Immature natural killer cell (primary cell): ENCODE data around the gene CD96. TPM values are rescaled to one million over a fixed set of nuclear protein-coding genes. Genes with fewer than 3 reads are reported as not detected.
A peak's percentile ranks its signal among the peaks of the same experiment; 100 is the strongest.

Experiments
- DNase-seq, 3 donors: peaks; one replicate each; pipeline ENCODE4 v3.0.0; 2022; ENCODE audit warnings: mixed read lengths in 1 of 3
- H3K27ac Mint-ChIP-seq, 6 donors: one replicate each; pipeline ENCODE4 v1.8.0; 2020; ENCODE audit warnings: mixed read lengths in 6 of 6, mild to moderate bottlenecking in 5 of 6, inconsistent platforms in 4 of 6, moderate library complexity in 3 of 6
- H3K27me3 Mint-ChIP-seq, 3 donors: one replicate each; pipeline ENCODE4 v1.8.0; 2020 to 2021; ENCODE audit warnings: low read depth in 3 of 3, mild to moderate bottlenecking in 3 of 3, mixed read lengths in 3 of 3, moderate library complexity in 3 of 3, inconsistent platforms in 1 of 3
- H3K36me3 Mint-ChIP-seq, 3 donors: one replicate each; pipeline ENCODE4 v1.8.0; 2020; ENCODE audit warnings: mixed read lengths in 3 of 3, inconsistent platforms in 2 of 3, mild to moderate bottlenecking in 2 of 3
- H3K4me1 Mint-ChIP-seq, 2 donors: one replicate each; pipeline ENCODE4 v1.8.0; 2020; ENCODE audit warnings: inconsistent platforms in 2 of 2, mild to moderate bottlenecking in 2 of 2, mixed read lengths in 2 of 2, moderate library complexity in 1 of 2
- H3K4me3 Mint-ChIP-seq, 5 donors: one replicate each; pipeline ENCODE4 v1.8.0; 2020; ENCODE audit warnings: mild to moderate bottlenecking in 5 of 5, mixed read lengths in 5 of 5, inconsistent platforms in 3 of 5, moderate library complexity in 3 of 5
- H3K9me3 Mint-ChIP-seq, 6 donors: one replicate each; pipeline ENCODE4 v1.8.0; 2020; ENCODE audit warnings: mild to moderate bottlenecking in 6 of 6, mixed read lengths in 6 of 6, inconsistent platforms in 4 of 6, moderate library complexity in 3 of 6
- polyA plus RNA-seq, 3 donors: library from polyadenylated mRNA; unstranded; fragments of 300-500 nt; fragmentation: Illumina TruSeq; gene quantifications; one replicate each; pipeline ENCODE4 v1.2.3, GENCODE V29; 2021

CD96 gene
- polyA plus RNA-seq, 3 donors from 2014 or later = 206 to 251 (median 217) TPM

- H3K4me3 Mint-ChIP-seq = no peak overlapping the region
- H3K4me1 Mint-ChIP-seq = peaks cover 31 to 59% of the 10 kb centered on the region in 2 donors
- no peaks in the 10 kb centered on the region for H3K9me3 Mint-ChIP-seq
- no peak for DNase-seq
- peaks cover 8 to 35% (median 11%) of the 10 kb centered on the region in 3 donors for H3K36me3 Mint-ChIP-seq
- no peaks in the 10 kb centered on the region for H3K27me3 Mint-ChIP-seq
- peak overlapping the region in 5 of 6 donors; percentile 8 to 79 (median 69) for H3K27ac Mint-ChIP-seq
These were observed 30.0 kb downstream of the CD96 start for GRCh38 chr3:111571907-111572460.

GRCh38 chr3:111577113-111577512, 35.1 kb downstream of the CD96 start:
- Mint-ChIP-seq H3K4me1 (peaks cover 52 to 72% of the 10 kb centered on the region in 2 donors), H3K27me3 (no peaks in the 10 kb centered on the region), H3K36me3 (peaks cover 13 to 22% (median 14%) of the 10 kb centered on the region in 3 donors), H3K4me3 (no peak overlapping the region), H3K27ac (peak overlapping the region; percentile 24 to 72 (median 32)), H3K9me3 (no peaks in the 10 kb centered on the region)
- DNase-seq = no peak

GRCh38 chr3:111577798-111578685, 36.0 kb downstream of the CD96 start:
- peak; percentile 14 to 28 (median 17) for DNase-seq

GRCh38 chr3:111578867-111579266, 36.9 kb downstream of the CD96 start:
- Mint-ChIP-seq H3K9me3 (no peaks in the 10 kb centered on the region), H3K4me3 (no peak overlapping the region), H3K36me3 (peaks cover 23 to 36% (median 26%) of the 10 kb centered on the region in 3 donors), H3K27me3 (no peaks in the 10 kb centered on the region), H3K27ac (peak overlapping the region; percentile 38 to 72 (median 54)), H3K4me1 (peaks cover 60 to 77% of the 10 kb centered on the region in 2 donors)
- DNase-seq = no peak

More at GRCh38 chr3:111577798-111578685, 36.0 kb downstream of the CD96 start:
- H3K4me1 Mint-ChIP-seq = peaks cover 56 to 74% of the 10 kb centered on the region in 2 donors
- peaks cover 19 to 30% (median 22%) of the 10 kb centered on the region in 3 donors for H3K36me3 Mint-ChIP-seq
- no peaks in the 10 kb centered on the region for H3K9me3 Mint-ChIP-seq
- no peaks in the 10 kb centered on the region for H3K27me3 Mint-ChIP-seq
- H3K4me3 Mint-ChIP-seq = no peak overlapping the region
- peak overlapping the region; percentile 21 to 72 (median 52) for H3K27ac Mint-ChIP-seq

GRCh38 chr3:111579495-111579894, 37.5 kb downstream of the CD96 start:
- DNase-seq = no peak
- Mint-ChIP-seq H3K9me3 (no peaks in the 10 kb centered on the region), H3K27ac (peak overlapping the region in 3 of 6 donors; percentile 24 to 63 (median 52)), H3K4me1 (peaks cover 62 to 81% of the 10 kb centered on the region in 2 donors), H3K27me3 (no peaks in the 10 kb centered on the region), H3K36me3 (peaks cover 29 to 42% (median 32%) of the 10 kb centered on the region in 3 donors), H3K4me3 (no peak overlapping the region)

- H3K9me3 Mint-ChIP-seq = no peaks in the 10 kb centered on the region
- H3K36me3 Mint-ChIP-seq = peaks cover 41 to 58% (median 47%) of the 10 kb centered on the region in 3 donors
- no peak for DNase-seq
- peaks cover 62 to 89% of the 10 kb centered on the region in 2 donors for H3K4me1 Mint-ChIP-seq
- peak overlapping the region; percentile 56 to 75 (median 66) for H3K27ac Mint-ChIP-seq
- H3K27me3 Mint-ChIP-seq = no peaks in the 10 kb centered on the region
- H3K4me3 Mint-ChIP-seq = peak overlapping the region; percentile 4 to 34 (median 28)
These were observed 39.6 kb downstream of the CD96 start for GRCh38 chr3:111581403-111582119.

GRCh38 chr3:111582120-111582474, 40.1 kb downstream of the CD96 start:
- Mint-ChIP-seq H3K27me3 (no peaks in the 10 kb centered on the region), H3K9me3 (no peaks in the 10 kb centered on the region), H3K27ac (peak overlapping the region in 3 of 6 donors; percentile 27 to 63 (median 63)), H3K4me3 (no peak overlapping the region), H3K36me3 (peaks cover 45 to 62% (median 52%) of the 10 kb centered on the region in 3 donors), H3K4me1 (peaks cover 59 to 88% of the 10 kb centered on the region in 2 donors)
- no peak for DNase-seq

GRCh38 chr3:111584744-111585143, 42.7 kb downstream of the CD96 start:
- no peak for DNase-seq
- Mint-ChIP-seq H3K27me3 (no peaks in the 10 kb centered on the region), H3K27ac (peak overlapping the region in 4 of 6 donors; percentile 47 to 85 (median 64)), H3K4me1 (peaks cover 39 to 62% of the 10 kb centered on the region in 2 donors), H3K4me3 (no peak overlapping the region), H3K9me3 (no peaks in the 10 kb centered on the region), H3K36me3 (peaks cover 61 to 77% (median 64%) of the 10 kb centered on the region in 3 donors)

- Mint-ChIP-seq H3K36me3 (peaks cover 61 to 81% (median 64%) of the 10 kb centered on the region in 3 donors), H3K9me3 (no peaks in the 10 kb centered on the region), H3K4me3 (no peak overlapping the region), H3K27ac (peak overlapping the region in 1 of 6 donors; percentile 6), H3K4me1 (peaks cover 34 to 57% of the 10 kb centered on the region in 2 donors), H3K27me3 (no peaks in the 10 kb centered on the region)
- DNase-seq = no peak
These were observed 43.2 kb downstream of the CD96 start for GRCh38 chr3:111585217-111585616.

GRCh38 chr3:111588527-111588926, 46.5 kb downstream of the CD96 start:
- Mint-ChIP-seq H3K36me3 (peaks cover 46 to 62% (median 53%) of the 10 kb centered on the region in 3 donors), H3K27ac (peak overlapping the region in 4 of 6 donors; percentile 12 to 72 (median 44)), H3K27me3 (no peaks in the 10 kb centered on the region), H3K4me1 (peaks cover 6 to 33% of the 10 kb centered on the region in 2 donors), H3K4me3 (no peak overlapping the region), H3K9me3 (no peaks in the 10 kb centered on the region)
- no peak for DNase-seq

GRCh38 chr3:111589303-111590142, 47.5 kb downstream of the CD96 start:
- H3K9me3 Mint-ChIP-seq = no peaks in the 10 kb centered on the region
- no peaks in the 10 kb centered on the region for H3K27me3 Mint-ChIP-seq
- no peak overlapping the region for H3K4me3 Mint-ChIP-seq
- DNase-seq = no peak
- H3K27ac Mint-ChIP-seq = peak overlapping the region in 2 of 6 donors; percentile 1 to 52
- peaks cover 46 to 63% (median 47%) of the 10 kb centered on the region in 3 donors for H3K36me3 Mint-ChIP-seq
- H3K4me1 Mint-ChIP-seq = peaks cover 6 to 33% of the 10 kb centered on the region in 2 donors

- no peaks in the 10 kb centered on the region for H3K27me3 Mint-ChIP-seq
- peaks cover 43 to 61% (median 45%) of the 10 kb centered on the region in 3 donors for H3K36me3 Mint-ChIP-seq
- no peak for DNase-seq
- H3K4me3 Mint-ChIP-seq = no peak overlapping the region
- peak overlapping the region in 2 of 6 donors; percentile 23 to 45 for H3K27ac Mint-ChIP-seq
- H3K9me3 Mint-ChIP-seq = no peaks in the 10 kb centered on the region
- peaks cover 6 to 34% of the 10 kb centered on the region in 2 donors for H3K4me1 Mint-ChIP-seq
These were observed 48.1 kb downstream of the CD96 start for GRCh38 chr3:111590143-111590491.

GRCh38 chr3:111591555-111591954, 49.6 kb downstream of the CD96 start:
- no peaks in the 10 kb centered on the region for H3K9me3 Mint-ChIP-seq
- DNase-seq = no peak
- peak overlapping the region in 3 of 6 donors; percentile 55 to 75 (median 61) for H3K27ac Mint-ChIP-seq
- no peaks in the 10 kb centered on the region for H3K27me3 Mint-ChIP-seq
- peaks cover 6 to 38% of the 10 kb centered on the region in 2 donors for H3K4me1 Mint-ChIP-seq
- H3K4me3 Mint-ChIP-seq = no peak overlapping the region
- H3K36me3 Mint-ChIP-seq = peaks cover 37 to 57% (median 41%) of the 10 kb centered on the region in 3 donors
